HG03060 (cell line): ENCODE measurements around the gene TMEM200A.

Source experiments
- ATAC-seq: cut with Tn5 transposase; IDR thresholded peaks from one replicate; pipeline ENCODE4 v1.9.1; 2021; ENCODE audit warnings: low read depth, moderate number of reproducible peaks; ENCODE audit not compliant: unreplicated experiment

The TMEM200A gene

DNA sequence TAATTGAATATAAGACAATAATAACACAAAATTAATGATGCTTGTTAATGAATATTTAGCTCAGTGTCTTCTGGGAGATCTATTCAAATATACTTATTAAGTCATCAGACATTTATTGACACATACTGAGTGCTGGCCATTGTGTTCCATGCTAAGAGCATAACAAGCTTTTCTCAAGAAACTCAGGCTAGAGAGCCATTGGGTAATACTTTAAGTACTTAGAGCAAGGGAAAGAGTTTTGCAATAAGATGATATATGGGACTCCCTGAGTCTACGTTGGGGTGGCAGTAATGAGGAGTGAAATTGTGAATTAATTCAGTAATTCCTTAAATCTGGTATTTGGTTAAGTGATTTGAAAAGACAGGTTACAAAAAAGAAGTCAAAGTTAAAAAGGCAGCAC, 11.1 kb downstream of the TMEM200A start:
- ATAC-seq = no peak

GRCh38 chr6:130377371-130377770, 11.6 kb downstream of the TMEM200A start:
- ATAC-seq = no peak

- ATAC-seq = no peak
These were observed 12.1 kb downstream of the TMEM200A start for GRCh38 chr6:130377915-130378314.

GRCh38 chr6:130379223-130379622, 13.4 kb downstream of the TMEM200A start:
- no peak for ATAC-seq

DNA sequence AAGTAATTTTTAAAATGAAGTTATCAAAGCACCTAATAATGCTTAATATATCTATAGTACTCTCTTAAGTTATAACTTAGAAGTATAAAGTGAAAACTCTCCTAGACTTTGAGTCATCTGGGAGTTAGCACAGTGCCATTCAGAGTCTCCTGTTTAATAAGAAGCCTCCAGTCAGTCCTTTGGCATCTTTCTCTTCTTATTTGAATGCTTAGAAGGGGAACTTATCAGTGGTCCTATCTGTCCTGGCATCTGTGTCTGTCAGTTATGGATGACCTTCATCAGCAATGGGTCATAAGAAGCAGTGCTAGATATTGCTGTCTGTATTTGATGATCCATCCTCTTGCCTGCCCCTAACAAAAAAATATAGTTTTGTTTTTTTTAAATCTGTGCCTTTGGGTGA, 15.2 kb downstream of the TMEM200A start:
- ATAC-seq = no peak

- no peak for ATAC-seq
These were observed 15.9 kb downstream of the TMEM200A start for GRCh38 chr6:130381459-130382380.

GRCh38 chr6:130382872-130383490, 17.2 kb downstream of the TMEM200A start:
- no peak for ATAC-seq

- ATAC-seq = no peak
These were observed 19.4 kb downstream of the TMEM200A start for GRCh38 chr6:130385064-130385695.

DNA sequence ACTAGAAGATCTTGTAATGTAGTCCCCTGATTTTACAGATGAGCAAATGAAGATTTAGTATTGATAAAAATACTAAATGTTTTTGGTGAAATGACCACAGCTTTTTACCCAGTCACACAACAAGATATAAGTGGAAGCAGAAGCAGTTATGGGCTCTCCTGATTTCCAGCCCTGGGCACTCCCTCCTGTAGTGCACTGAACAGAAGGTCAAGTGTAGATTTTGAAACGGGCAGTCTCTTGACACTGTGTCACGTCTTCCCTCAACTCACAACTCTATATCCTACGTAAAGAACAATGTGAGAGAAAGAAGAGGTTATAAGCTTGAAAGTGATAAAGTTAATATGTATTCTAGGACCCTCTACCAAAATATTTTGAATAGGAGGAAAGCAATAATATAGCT, 23.3 kb downstream of the TMEM200A start:
- no peak for ATAC-seq

DNA sequence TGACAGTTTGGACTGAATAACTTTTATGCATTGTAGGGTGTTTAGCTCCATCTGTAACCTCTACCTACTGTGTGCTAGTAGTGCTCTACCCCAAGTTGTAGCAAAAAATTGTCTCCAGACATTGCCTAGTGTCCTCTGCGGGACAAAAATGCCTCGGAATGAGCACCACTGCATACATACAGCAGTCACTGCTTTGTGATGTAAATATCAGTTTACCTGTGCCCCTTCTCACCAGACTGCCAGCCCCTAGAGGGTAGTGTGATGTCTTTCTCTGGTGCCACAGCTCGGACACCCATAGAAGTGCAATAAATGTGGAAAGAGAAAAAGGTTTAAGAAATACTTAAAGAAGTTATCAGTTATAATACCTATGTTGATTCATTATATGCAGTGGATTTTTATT, 25.1 kb downstream of the TMEM200A start:
- ATAC-seq = no peak

GRCh38 chr6:130393306-130393705, 27.5 kb downstream of the TMEM200A start:
- no peak for ATAC-seq

GRCh38 chr6:130394246-130394645, 28.4 kb downstream of the TMEM200A start:
- ATAC-seq = no peak

DNA sequence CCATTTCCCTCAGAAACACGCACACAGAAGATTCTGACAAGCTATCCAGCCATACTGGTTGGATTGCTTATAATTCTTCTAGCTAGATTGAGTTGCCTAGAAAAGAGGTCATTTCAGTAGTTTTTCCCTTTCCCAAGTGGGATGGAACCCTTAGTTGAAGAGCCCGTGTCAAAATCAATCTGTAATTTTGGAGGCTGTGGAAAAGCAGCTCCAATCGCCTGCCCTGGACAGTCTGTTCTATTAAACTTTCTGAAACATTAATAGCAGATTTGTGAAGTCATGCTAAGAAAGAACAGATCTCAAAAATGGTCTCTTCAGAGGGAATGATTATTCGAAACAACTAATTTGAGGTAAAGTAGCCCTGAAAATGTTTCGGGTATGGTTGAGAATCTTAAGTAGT, 29.3 kb downstream of the TMEM200A start:
- ATAC-seq = no peak

DNA sequence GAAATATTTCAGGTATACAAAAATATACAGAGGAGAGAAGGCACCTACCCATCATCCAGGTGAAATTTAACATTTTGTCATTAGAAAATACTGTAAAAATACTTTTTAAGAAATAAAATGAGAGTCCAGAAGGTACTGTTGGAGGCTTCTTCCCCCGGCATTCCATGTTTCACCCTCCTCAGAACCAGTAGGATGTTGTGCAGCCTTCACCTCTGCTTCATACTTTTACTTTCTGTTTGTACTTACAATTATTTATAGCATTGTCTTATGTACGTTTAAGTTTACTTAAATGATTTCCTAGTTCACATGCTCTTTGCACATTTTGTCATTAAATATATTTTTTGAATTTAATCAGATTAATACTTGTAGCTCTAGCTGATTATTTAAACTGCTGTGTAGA, 30.9 kb downstream of the TMEM200A start:
- no peak for ATAC-seq

DNA sequence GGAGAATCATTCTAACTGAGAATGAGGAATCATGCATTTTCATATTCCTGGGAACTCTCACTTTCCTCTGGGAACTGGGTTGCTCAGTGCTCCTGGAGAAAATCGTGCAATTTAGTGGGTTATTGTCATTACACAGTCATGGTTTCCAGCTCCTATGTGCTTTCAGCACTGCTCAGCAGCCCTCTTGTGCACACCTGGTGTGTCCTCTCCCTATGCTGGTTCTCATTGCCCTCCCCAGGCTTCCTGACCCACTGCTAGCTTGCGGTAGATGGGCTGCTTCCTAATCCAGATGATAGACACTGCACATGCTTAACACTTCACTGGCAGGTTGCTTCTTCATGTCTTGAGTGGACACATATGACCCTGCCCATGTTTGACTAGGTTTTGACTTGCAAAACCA, 39.7 kb downstream of the TMEM200A start:
- no peak for ATAC-seq

GRCh38 chr6:130407032-130407431, 41.2 kb downstream of the TMEM200A start:
- no peak for ATAC-seq

DNA sequence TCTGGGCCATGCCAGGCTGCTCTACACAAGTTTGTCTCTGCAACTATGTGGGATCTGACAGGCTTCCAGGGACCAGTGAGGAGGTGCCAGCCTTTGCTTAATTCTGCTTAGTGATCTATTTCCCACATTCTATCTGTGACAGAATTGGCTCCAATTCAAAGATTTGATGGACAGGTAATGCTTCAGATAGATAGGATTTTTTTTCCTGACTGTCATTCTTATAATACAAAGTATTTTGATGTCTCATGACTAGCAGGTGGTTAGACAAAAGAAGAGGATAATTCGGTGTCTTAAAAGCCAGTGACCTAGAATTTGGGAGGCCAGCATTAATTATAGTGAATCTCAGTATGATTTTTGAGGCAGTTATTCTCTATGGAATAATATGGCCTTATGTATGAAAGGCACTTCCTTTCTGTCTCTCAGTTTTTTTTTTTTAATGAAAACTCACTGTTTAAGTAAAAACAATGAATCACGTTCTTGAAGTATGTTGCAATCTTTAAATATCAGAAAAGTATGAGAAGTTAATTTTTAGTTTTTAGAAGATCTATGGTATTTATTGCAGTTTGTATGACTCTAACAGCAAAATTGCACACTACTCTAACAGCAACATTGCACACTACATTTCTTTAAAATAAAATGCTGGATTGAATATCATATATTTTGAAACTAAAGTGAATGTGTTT, 43.7 kb downstream of the TMEM200A start:
- no peak for ATAC-seq

GRCh38 chr6:130411481-130411880, 45.7 kb downstream of the TMEM200A start:
- no peak for ATAC-seq

- ATAC-seq = no peak
These were observed 46.9 kb downstream of the TMEM200A start for GRCh38 chr6:130412556-130413290.

DNA sequence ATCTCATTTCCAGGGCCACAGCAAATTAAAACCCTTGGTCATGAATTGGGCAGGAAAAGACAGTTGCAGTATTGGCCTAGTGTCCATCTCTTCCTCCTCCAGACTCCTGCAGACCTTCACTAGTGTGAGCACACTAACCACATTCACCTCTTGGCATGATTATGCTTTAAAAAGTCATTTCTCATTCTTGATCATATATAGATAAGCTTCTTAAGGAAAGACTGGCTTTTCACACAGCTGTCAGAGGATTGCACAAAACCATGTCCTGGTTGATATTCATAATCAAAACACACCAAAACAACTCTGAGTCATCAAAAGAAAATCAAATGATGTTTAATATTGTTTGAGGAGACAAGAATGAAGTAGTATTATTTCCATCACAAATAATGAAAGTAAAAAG, 52.1 kb downstream of the TMEM200A start:
- ATAC-seq = no peak
